Testis (tissue), 2 donors: ENCODE measurements around the gene ADD1.

ENCODE experiments used
- CTCF ChIP-seq, 3 experiments: fragments of 450-650 bp in 2 of 3; fragments of 200-600 bp in 1 of 3; sonication (generic) in 1 of 3; IDR thresholded peaks; one replicate each; pipeline ENCODE4 v1.5.1; 2016 to 2019; ENCODE audit warnings: antibody characterized with exemption in 3 of 3, mild to moderate bottlenecking in 2 of 3, moderate library complexity in 1 of 3
- POLR2A ChIP-seq: fragments of 450-650 bp; IDR thresholded peaks from one replicate; pipeline ENCODE4 v1.6.1; 2017; ENCODE audit warnings: antibody characterized with exemption, mild to moderate bottlenecking, moderate library complexity

- TF ChIP-seq CTCF (IDR thresholded peaks at IDR 0.05) (no peak), POLR2A (no peak)
Measured at GRCh38 chr4:2964706-2965258, 121.1 kb downstream of the ADD1 start.
